B cell (primary cell): Measurements from ENCODE around the gene ZEB2. TPM values are rescaled to one million over a fixed set of nuclear protein-coding genes. Genes with fewer than 3 reads are reported as not detected.

ENCODE experiments used
- ATAC-seq: fragments of 200-7000 bp; cut with Tn5 transposase; one replicate; pipeline ENCODE4 v1.10.0; 2021; ENCODE audit warnings: low read depth, mild to moderate bottlenecking, moderate number of reproducible peaks, moderate library complexity
- CTCF ChIA-PET: fragments of 350-600 bp; sonication (Branson Sonifier 250); formaldehyde crosslinking; loops from one replicate; lab custom pipeline; 2021; ENCODE audit warnings: antibody characterized with exemption, inconsistent platforms; lab: Charles Lee
- POLR2A ChIA-PET: fragments of 350-600 bp; sonication (Branson Sonifier 250); formaldehyde crosslinking; loops from one replicate; lab custom pipeline; 2021; ENCODE audit warnings: antibody characterized with exemption; lab: Charles Lee
- DNase-seq: peaks from one replicate; pipeline ENCODE4 v3.0.0; 2013
- H2AFZ ChIP-seq: 2 replicates; pipeline ENCODE4 v1.6.1; 2012; ENCODE audit warnings: mild to moderate bottlenecking, low read depth, low read length; ENCODE audit not compliant: insufficient read depth, poor library complexity, severe bottlenecking
- H3K27ac ChIP-seq, 2 donors: 1 replicate in 1 of 2; 2 replicates in 1 of 2; pipeline ENCODE4 v1.5.1; 2012 to 2013; ENCODE audit warnings: low read length in 2 of 2, mild to moderate bottlenecking in 2 of 2, moderate library complexity in 1 of 2
- H3K27me3 ChIP-seq, 4 experiments: fragments of 200-600 bp in 1 of 4; sonication (generic) in 1 of 4; replicated peaks in 1 of 4; 1 replicate in 2 of 4; 2 replicates in 2 of 4; pipeline versions ENCODE4 v1.6.1 to v1.7.0; 2013 to 2016; ENCODE audit warnings: low read length in 3 of 4, mild to moderate bottlenecking in 2 of 4, mixed read lengths in 1 of 4, moderate library complexity in 1 of 4; ENCODE audit not compliant: insufficient read depth in 4 of 4, control insufficient read depth in 3 of 4; ENCODE audit errors: control extremely low read depth in 1 of 4
- H3K36me3 ChIP-seq, 2 experiments: replicated peaks in 1 of 2; 1 replicate in 1 of 2; 2 replicates in 1 of 2; pipeline versions ENCODE4 v1.6.1 to v1.7.1; 2013; ENCODE audit warnings: low read length in 1 of 2; ENCODE audit not compliant: insufficient read depth in 2 of 2, control insufficient read depth in 1 of 2; ENCODE audit errors: control extremely low read depth in 1 of 2, extremely low read depth in 1 of 2
- H3K4me1 ChIP-seq, 2 donors: fragments of 200-600 bp in 1 of 2; sonication (generic) in 1 of 2; 1 replicate in 1 of 2; 2 replicates in 1 of 2; pipeline versions ENCODE4 v1.5.1 to v1.6.1; 2013 to 2017; ENCODE audit warnings: low read length in 2 of 2; ENCODE audit not compliant: control insufficient read depth in 2 of 2, insufficient read depth in 2 of 2
- H3K4me2 ChIP-seq: replicated peaks from 2 replicates; pipeline ENCODE3; 2012; ENCODE audit warnings: mild to moderate bottlenecking, low read depth, low read length; ENCODE audit not compliant: poor library complexity, severe bottlenecking
- H3K4me3 ChIP-seq, 5 experiments: fragments of 200-600 bp in 1 of 5; sonication (generic) in 1 of 5; 1 replicate in 3 of 5; 2 replicates in 2 of 5; pipeline versions ENCODE4 v1.5.1 to v1.7.0; 2011 to 2016; ENCODE audit warnings: low read length in 4 of 5, mild to moderate bottlenecking in 4 of 5, low read depth in 2 of 5, control low read depth in 1 of 5, moderate library complexity in 1 of 5; ENCODE audit not compliant: insufficient read depth in 1 of 5; ENCODE audit errors: control extremely low read depth in 1 of 5, extremely low read depth in 1 of 5
- H3K79me2 ChIP-seq: fragments of 200-600 bp; sonication (generic); one replicate; pipeline ENCODE4 v1.6.0; 2016; ENCODE audit warnings: low read length; ENCODE audit not compliant: control insufficient read depth, insufficient read depth
- H3K9ac ChIP-seq: fragments of 200-600 bp; sonication (generic); 2 replicates; pipeline ENCODE4 v1.6.1; 2017; ENCODE audit warnings: mild to moderate bottlenecking, low read length, moderate library complexity
- H3K9me3 ChIP-seq, 3 donors: one replicate each; pipeline versions ENCODE4 v1.6.1 to v1.7.1; 2013; ENCODE audit warnings: low read length in 2 of 3; ENCODE audit not compliant: control insufficient read depth in 2 of 3, insufficient read depth in 1 of 3; ENCODE audit errors: control extremely low read depth in 1 of 3
- H4K20me1 ChIP-seq: 2 replicates; pipeline ENCODE4 v1.6.0; 2012; ENCODE audit warnings: mild to moderate bottlenecking, low read length; ENCODE audit not compliant: insufficient read depth, control insufficient read depth, poor library complexity, severe bottlenecking
- H3K27ac Mint-ChIP-seq: one replicate; pipeline ENCODE4 v1.8.0; 2021; ENCODE audit warnings: mixed read lengths
- H3K27me3 Mint-ChIP-seq: one replicate; pipeline ENCODE4 v1.8.0; 2021; ENCODE audit warnings: mixed read lengths
- H3K4me1 Mint-ChIP-seq: one replicate; pipeline ENCODE4 v1.8.0; 2021; ENCODE audit warnings: mixed read lengths
- H3K4me3 Mint-ChIP-seq: one replicate; pipeline ENCODE4 v1.8.0; 2021; ENCODE audit warnings: mixed read lengths
- H3K9me3 Mint-ChIP-seq: one replicate; pipeline ENCODE4 v1.8.0; 2022; ENCODE audit warnings: mixed read lengths; ENCODE audit not compliant: insufficient read depth
- EZH2 ChIP-seq: IDR thresholded peaks from 2 replicates; pipeline ENCODE4 v1.6.1; 2012; ENCODE audit warnings: borderline replicate concordance, low read depth, mild to moderate bottlenecking, moderate library complexity, low read length; ENCODE audit not compliant: insufficient read depth, poor library complexity, severe bottlenecking
- WGBS: methylation state at CpG from one replicate; pipeline ENCODE4 v1.1.5; 2013; ENCODE audit warnings: missing lambda C conversion rate; ENCODE audit not compliant: insufficient coverage; 5-methylcytosine and 5-hydroxymethylcytosine counted together
- intact Hi-C: fragments of 100-400 bp; cut with micrococcal nuclease; formaldehyde crosslinking; loops from one replicate; pipeline ENCODE4 v1.10.0; 2022
- polyA plus RNA-seq: library from polyadenylated mRNA; depleted of rRNA; stranded (reverse); fragments of >200 nt; gene quantifications from 2 replicates; pipeline ENCODE4 v1.2.3, GENCODE V29; 2012
- total RNA-seq, 2 donors: library from RNA; stranded (reverse); fragments of 120-200 nt in 1 of 2; gene quantifications; 1 replicate in 1 of 2; 2 replicates in 1 of 2; pipeline versions ENCODE4 v1.2.3 to v1.2.4, GENCODE V29; 2013 to 2022
- TF ChIP-seq, protein P1 (sequence below): fragments of 200-600 bp; IDR thresholded peaks from one replicate; pipeline ENCODE4 v1.8.0; 2022; ENCODE audit warnings: antibody characterized with exemption, mild to moderate bottlenecking

ZEB2 gene
- total and polyA plus RNA-seq, 2 donors (not counting 1 experiment from before 2014, with no cell fraction given) = 56.3 to 217 TPM

DNA sequence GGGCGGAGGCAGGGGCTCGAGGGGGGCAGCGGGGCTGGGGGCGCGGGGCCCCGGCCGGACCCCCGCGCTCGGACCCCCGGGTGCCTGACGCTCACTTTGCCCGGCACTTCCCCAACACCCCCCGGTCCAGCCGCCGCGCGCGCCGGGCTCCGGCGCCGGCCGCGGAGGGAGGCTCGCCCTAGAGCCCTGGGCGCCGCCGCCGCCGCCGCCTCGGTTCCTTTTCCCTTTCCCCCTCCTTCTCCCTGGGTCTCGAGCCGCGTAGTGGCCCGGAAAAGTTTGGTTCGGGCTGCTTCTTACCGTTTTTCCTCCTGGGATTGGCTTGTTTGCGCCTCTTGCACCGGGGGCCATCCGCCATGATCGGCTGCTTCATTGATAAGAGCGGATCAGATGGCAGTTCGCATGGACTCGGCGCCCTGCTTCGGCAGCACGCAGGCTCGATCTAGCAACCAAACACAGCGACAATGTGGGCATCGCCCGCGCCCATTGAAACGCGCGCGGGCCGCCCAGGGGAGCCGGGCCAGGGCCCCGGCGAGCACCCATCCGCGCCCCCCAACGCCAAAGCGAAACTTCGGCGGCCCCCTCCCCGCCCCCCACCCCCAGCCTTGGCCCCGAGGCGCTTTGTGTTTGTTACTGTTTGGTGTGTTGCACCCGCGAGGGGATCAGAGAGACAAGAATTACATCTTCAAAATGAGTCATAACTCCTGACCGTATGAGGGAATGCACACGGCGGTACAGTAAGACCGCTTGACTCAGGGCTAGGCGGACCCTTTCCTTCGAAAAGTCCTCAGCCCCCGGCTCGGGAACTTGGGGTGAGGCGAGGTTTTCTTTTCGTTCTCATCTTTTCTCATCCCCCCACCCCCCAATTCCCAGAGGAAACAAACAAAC lies 2.7 kb downstream of the ZEB2 start:
- Histone ChIP-seq H3K27me3 (peaks cover 0 to 3% (median under 1%) of the 10 kb centered on the region in 4 experiments), H2AFZ (peak overlapping the region; percentile 70), H3K9me3 (no peaks in the 10 kb centered on the region), H3K4me1 (peaks cover 31 to 49% of the 10 kb centered on the region in 2 donors), H3K9ac (peak overlapping the region; percentile 94), H3K27ac (peak overlapping the region; percentile 75 to 92), H3K36me3 (peaks cover 6 to 27% of the 10 kb centered on the region in 2 experiments), H3K4me3 (peak overlapping the region; percentile 75 to 100 (median 94)), H3K4me2 (peak overlapping the region; percentile 94), H4K20me1 (peaks cover 53% of the 10 kb centered on the region), H3K79me2 (peaks cover 76% of the 10 kb centered on the region)
- Mint-ChIP-seq H3K27ac (no peak overlapping the region), H3K4me1 (peaks cover 50% of the 10 kb centered on the region), H3K9me3 (no peaks in the 10 kb centered on the region), H3K27me3 (no peaks in the 10 kb centered on the region), H3K4me3 (no peak overlapping the region)
- ATAC-seq (peak; percentile 48), DNase-seq (peak; percentile 75)
- ChIA-PET POLR2A (no interaction called here), CTCF (no interaction called here)
- WGBS = under 1% methylated on average over 68 of the region's 83 CpGs
- intact Hi-C loops = loop anchor here (1.0 to 10.0 kb wide), 3 partner anchors 8 to 272 kb away; no protein-coding TSS in a partner anchor
- TF ChIP-seq, protein P1, sequence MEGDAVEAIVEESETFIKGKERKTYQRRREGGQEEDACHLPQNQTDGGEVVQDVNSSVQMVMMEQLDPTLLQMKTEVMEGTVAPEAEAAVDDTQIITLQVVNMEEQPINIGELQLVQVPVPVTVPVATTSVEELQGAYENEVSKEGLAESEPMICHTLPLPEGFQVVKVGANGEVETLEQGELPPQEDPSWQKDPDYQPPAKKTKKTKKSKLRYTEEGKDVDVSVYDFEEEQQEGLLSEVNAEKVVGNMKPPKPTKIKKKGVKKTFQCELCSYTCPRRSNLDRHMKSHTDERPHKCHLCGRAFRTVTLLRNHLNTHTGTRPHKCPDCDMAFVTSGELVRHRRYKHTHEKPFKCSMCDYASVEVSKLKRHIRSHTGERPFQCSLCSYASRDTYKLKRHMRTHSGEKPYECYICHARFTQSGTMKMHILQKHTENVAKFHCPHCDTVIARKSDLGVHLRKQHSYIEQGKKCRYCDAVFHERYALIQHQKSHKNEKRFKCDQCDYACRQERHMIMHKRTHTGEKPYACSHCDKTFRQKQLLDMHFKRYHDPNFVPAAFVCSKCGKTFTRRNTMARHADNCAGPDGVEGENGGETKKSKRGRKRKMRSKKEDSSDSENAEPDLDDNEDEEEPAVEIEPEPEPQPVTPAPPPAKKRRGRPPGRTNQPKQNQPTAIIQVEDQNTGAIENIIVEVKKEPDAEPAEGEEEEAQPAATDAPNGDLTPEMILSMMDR = no peak
- TF ChIP-seq EZH2 = no peak
